A549 (cell line): ENCODE data around the gene LTA4H.

Source experiments
- BHLHE40 ChIP-seq: IDR thresholded peaks from 2 replicates; pipeline ENCODE4 v1.6.1; 2012; ENCODE audit warnings: low read depth, low read length, inconsistent platforms
- CTCF ChIP-seq: fragments of >200 bp; sonication (Bioruptor Twin); formaldehyde crosslinking; IDR thresholded peaks from 3 replicates; pipeline ENCODE4 v1.5.1; 2016
- EP300 ChIP-seq, 2 experiments: fragments of >200 bp; sonication (Bioruptor Twin); formaldehyde crosslinking; IDR thresholded peaks; 2 replicates in 1 of 2; 3 replicates in 1 of 2; pipeline ENCODE4 v1.6.1; 2016 to 2017
- TP53 ChIP-seq: fragments of 250-450 bp; sonication (Bioruptor Pico); IDR thresholded peaks from 2 replicates; pipeline ENCODE4 v1.5.0; 2021; ENCODE audit warnings: mild to moderate bottlenecking, moderate library complexity

- TF ChIP-seq TP53 (CRISPR knock-in tag), result no peak
- TF ChIP-seq CTCF, result no peak
- no peak for TF ChIP-seq BHLHE40
- no peak for TF ChIP-seq EP300 (IDR thresholded peaks at IDR 0.05)
Measured at GRCh38 chr12:95982602-95983001, 52.8 kb downstream of the LTA4H start.
